Measurements from ENCODE around the gene MRPS5.

GRCh38 chr2:95099910-95100309 is 21.7 kb downstream of the MRPS5 start:
- TF ChIP-seq EZH2 (IDR thresholded peaks at IDR 0.05): no peak
- TF ChIP-seq EZH2phosphoT487 (IDR thresholded peaks at IDR 0.05): no peak
